Tibial artery (tissue), 4 donors: ENCODE data around the gene LCOR.
"Not testable (repeated sequence)": the region's sequence is repeated elsewhere in the genome, so short reads cannot be mapped to it uniquely, and the experiment has no call there.

Source experiments
- DNase-seq, 2 donors: peaks; one replicate each; pipeline ENCODE4 v3.0.0-alpha.2; 2019
- H3K27ac ChIP-seq, 2 donors: fragments of 200-600 bp; sonication (generic) in 1 of 2; 1 replicate in 1 of 2; 2 replicates in 1 of 2; pipeline ENCODE4 v1.5.1; 2018 to 2019; ENCODE audit warnings: mild to moderate bottlenecking in 1 of 2
- H3K27me3 ChIP-seq, 2 donors: fragments of 200-600 bp; sonication (generic) in 1 of 2; one replicate each; pipeline versions ENCODE4 v1.5.1 to v1.6.0; 2016 to 2019
- H3K36me3 ChIP-seq, 3 donors: fragments of 200-600 bp; sonication (generic) in 2 of 3; one replicate each; pipeline ENCODE4 v1.5.1; 2016 to 2019; ENCODE audit warnings: mild to moderate bottlenecking in 2 of 3
- H3K4me1 ChIP-seq, 4 donors: fragments of 200-600 bp; sonication (generic) in 2 of 4; 1 replicate in 3 of 4; 2 replicates in 1 of 4; pipeline ENCODE4 v1.5.1; 2016 to 2019
- H3K4me3 ChIP-seq, 2 donors: fragments of 200-600 bp; sonication (generic) in 1 of 2; 1 replicate in 1 of 2; 2 replicates in 1 of 2; pipeline ENCODE4 v1.5.1; 2018 to 2019; ENCODE audit warnings: mild to moderate bottlenecking in 2 of 2
- H3K9me3 ChIP-seq, 3 donors: fragments of 200-600 bp; sonication (generic) in 1 of 3; one replicate each; pipeline ENCODE4 v1.5.1; 2016 to 2019
- CTCF ChIP-seq, 2 experiments: fragments of 200-600 bp in 1 of 2; fragments of 450-650 bp in 1 of 2; IDR thresholded peaks; one replicate each; pipeline ENCODE4 v1.5.1; 2017 to 2019; ENCODE audit warnings: antibody characterized with exemption in 2 of 2, mild to moderate bottlenecking in 1 of 2, moderate library complexity in 1 of 2
- intact Hi-C: fragments of 100-400 bp; cut with DNase I; formaldehyde crosslinking; loops from one replicate; pipeline ENCODE4 v1.15.0; 2023; ENCODE audit warnings: low total_unique reads

LCOR gene

GRCh38 chr10:96842896-96843723 lies 11.0 kb downstream of the LCOR start:
- H3K36me3 ChIP-seq, result no peaks in the 10 kb centered on the region
- intact Hi-C loops, result no loop called here
- no peak overlapping the region for H3K27ac ChIP-seq
- H3K4me3 ChIP-seq, result no peak overlapping the region
- peaks cover 0 to 45% (median 14%) of the 10 kb centered on the region in 4 donors for H3K4me1 ChIP-seq
- no peaks in the 10 kb centered on the region for H3K9me3 ChIP-seq
- H3K27me3 ChIP-seq, result no peaks in the 10 kb centered on the region
- DNase-seq, result no peak
- TF ChIP-seq CTCF (IDR thresholded peaks at IDR 0.05), result no peak

GRCh38 chr10:96843823-96844222 lies 11.7 kb downstream of the LCOR start:
- intact Hi-C loops, result no loop called here
- DNase-seq, result no peak
- Histone ChIP-seq H3K4me1 (peaks cover 0 to 42% (median 14%) of the 10 kb centered on the region in 4 donors), H3K27me3 (no peaks in the 10 kb centered on the region), H3K27ac (no peak overlapping the region), H3K9me3 (no peaks in the 10 kb centered on the region), H3K4me3 (no peak overlapping the region), H3K36me3 (no peaks in the 10 kb centered on the region)
- TF ChIP-seq CTCF (IDR thresholded peaks at IDR 0.05), result no peak

- Histone ChIP-seq H3K27me3 (no peaks in the 10 kb centered on the region), H3K4me3 (no peak overlapping the region), H3K27ac (no peak overlapping the region), H3K9me3 (no peaks in the 10 kb centered on the region), H3K36me3 (no peaks in the 10 kb centered on the region), H3K4me1 (peaks cover 0 to 42% (median 18%) of the 10 kb centered on the region in 4 donors)
- TF ChIP-seq CTCF (IDR thresholded peaks at IDR 0.05), result no peak
- DNase-seq, result no peak
- intact Hi-C loops, result no loop called here
Observed at GRCh38 chr10:96846395-96846794, 14.3 kb downstream of the LCOR start.

GRCh38 chr10:96846926-96847325 lies 14.8 kb downstream of the LCOR start:
- Histone ChIP-seq H3K27me3 (no peaks in the 10 kb centered on the region), H3K36me3 (no peaks in the 10 kb centered on the region), H3K9me3 (no peaks in the 10 kb centered on the region), H3K27ac (no peak overlapping the region), H3K4me3 (no peak overlapping the region), H3K4me1 (peaks cover 0 to 43% (median 17%) of the 10 kb centered on the region in 4 donors)
- intact Hi-C loops, result no loop called here
- no peak for TF ChIP-seq CTCF (IDR thresholded peaks at IDR 0.05)
- DNase-seq, result no peak

GRCh38 chr10:96847356-96847755 lies 15.3 kb downstream of the LCOR start:
- H3K4me3 ChIP-seq, intact Hi-C loops, H3K27ac ChIP-seq, DNase-seq, H3K36me3 ChIP-seq, H3K27me3 ChIP-seq, H3K9me3 ChIP-seq: not testable (repeated sequence)
- H3K4me1 ChIP-seq, result peaks cover 0 to 40% (median 17%) of the 10 kb centered on the region in 4 donors

- Histone ChIP-seq H3K4me1 (peaks cover 0 to 40% (median 18%) of the 10 kb centered on the region in 4 donors), H3K9me3 (no peaks in the 10 kb centered on the region), H3K36me3 (no peaks in the 10 kb centered on the region), H3K4me3 (no peak overlapping the region), H3K27me3 (no peaks in the 10 kb centered on the region), H3K27ac (no peak overlapping the region)
- TF ChIP-seq CTCF (IDR thresholded peaks at IDR 0.05), result no peak
- DNase-seq, result no peak
- intact Hi-C loops, result no loop called here
Observed at GRCh38 chr10:96850113-96850512, 18.0 kb downstream of the LCOR start.
